Epithelial cell of proximal tubule (primary cell): ENCODE measurements around the gene SNAPC3. TPM values are rescaled to one million over a fixed set of nuclear protein-coding genes. Genes with fewer than 3 reads are reported as not detected.

Source experiments
- DNase-seq: peaks from one replicate; pipeline ENCODE4 v3.0.0-alpha.2; 2011; ENCODE audit warnings: low read depth
- H3K4me3 ChIP-seq: 2 replicates; pipeline ENCODE4 v1.5.1; 2011; ENCODE audit warnings: low read depth, mild to moderate bottlenecking, low read length
- CTCF ChIP-seq: conservative IDR thresholded peaks from 2 replicates; pipeline ENCODE4 v1.5.1; 2012; ENCODE audit warnings: low read depth, mild to moderate bottlenecking, low read length
- total RNA-seq: library from RNA; depleted of rRNA; stranded (reverse); fragments of >200 nt; gene quantifications from 2 replicates; pipeline ENCODE4 v1.2.3, GENCODE V29; 2015

Gene SNAPC3
- total RNA-seq, 1 donor from 2014 or later = 25.2 TPM

- no peak overlapping the region for H3K4me3 ChIP-seq
- no peak for TF ChIP-seq CTCF
- DNase-seq = no peak
Measured at GRCh38 chr9:15381491-15381890, 41.2 kb upstream of the SNAPC3 start.

DNA sequence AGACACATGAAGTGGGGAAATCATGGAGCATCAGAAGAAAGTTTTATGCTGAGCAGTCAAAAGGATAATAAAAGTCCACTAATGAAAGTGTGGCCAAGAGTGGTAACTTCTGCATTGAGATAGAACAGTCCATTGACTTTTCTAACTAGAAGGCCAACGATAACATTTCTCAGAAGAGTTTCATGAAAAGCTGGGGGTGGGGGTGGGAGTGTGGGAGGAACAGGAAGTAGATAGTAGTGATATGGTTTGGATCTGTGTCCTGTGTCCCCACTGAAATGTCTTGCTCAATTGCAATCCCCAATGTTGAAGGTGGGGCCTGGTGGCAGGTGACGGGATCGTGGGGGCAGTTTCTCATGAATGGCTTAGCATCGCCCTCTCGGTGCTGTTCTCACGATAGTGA lies 36.2 kb upstream of the SNAPC3 start:
- no peak overlapping the region for H3K4me3 ChIP-seq
- no peak for TF ChIP-seq CTCF
- DNase-seq = no peak

- TF ChIP-seq CTCF = no peak
- no peak for DNase-seq
- H3K4me3 ChIP-seq = no peak overlapping the region
Measured at GRCh38 chr9:15389173-15389572, 33.5 kb upstream of the SNAPC3 start.

DNA sequence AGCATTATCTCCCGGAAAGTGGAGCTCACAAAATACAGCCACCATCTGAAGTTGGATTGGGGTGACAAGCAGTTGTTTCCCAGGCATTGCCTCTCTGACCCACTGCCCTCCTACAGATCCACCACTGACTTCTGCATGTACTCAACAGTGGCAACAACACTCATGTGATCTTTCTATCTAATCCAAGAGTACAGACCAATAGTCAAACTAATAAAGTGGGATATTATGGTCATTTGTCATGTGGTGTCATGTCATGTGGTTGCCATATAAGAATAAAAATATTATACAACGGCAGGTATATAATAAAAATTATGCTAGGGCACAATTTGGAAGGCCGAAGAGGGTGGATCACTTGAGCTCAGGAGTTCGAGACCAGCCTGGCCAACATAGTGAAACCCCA lies 33.0 kb upstream of the SNAPC3 start:
- TF ChIP-seq CTCF = no peak
- no peak overlapping the region for H3K4me3 ChIP-seq
- DNase-seq = no peak

GRCh38 chr9:15390201-15390600 lies 32.5 kb upstream of the SNAPC3 start:
- TF ChIP-seq CTCF = no peak
- no peak for DNase-seq

GRCh38 chr9:15392363-15392762 lies 30.3 kb upstream of the SNAPC3 start:
- no peak overlapping the region for H3K4me3 ChIP-seq
- TF ChIP-seq CTCF = no peak
- DNase-seq = no peak

More at GRCh38 chr9:15390201-15390600, 32.5 kb upstream of the SNAPC3 start:
- H3K4me3 ChIP-seq = no peak overlapping the region

GRCh38 chr9:15400281-15400941 lies 22.3 kb upstream of the SNAPC3 start:
- H3K4me3 ChIP-seq = no peak overlapping the region
- no peak for DNase-seq
- TF ChIP-seq CTCF = no peak
